KOPT-K1 (cell line): ENCODE measurements around the gene COL18A1.

Source experiments
- H3K27ac ChIP-seq: fragments of 200-600 bp; sonication (generic); 2 replicates; pipeline ENCODE4 v1.5.1; 2016; ENCODE audit warnings: antibody characterized with exemption, mild to moderate bottlenecking, low read depth, low read length; ENCODE audit not compliant: poor library complexity, severe bottlenecking
- H3K36me3 ChIP-seq: fragments of 200-600 bp; sonication (generic); 2 replicates; pipeline ENCODE4 v1.5.1; 2017; ENCODE audit warnings: antibody characterized with exemption, mild to moderate bottlenecking, low read length, moderate library complexity; ENCODE audit not compliant: insufficient read depth
- H3K9me3 ChIP-seq: fragments of 200-600 bp; sonication (generic); 2 replicates; pipeline ENCODE4 v1.5.1; 2017; ENCODE audit warnings: antibody characterized with exemption, low read length, mild to moderate bottlenecking; ENCODE audit not compliant: insufficient read depth, poor library complexity, severe bottlenecking

COL18A1 gene

DNA sequence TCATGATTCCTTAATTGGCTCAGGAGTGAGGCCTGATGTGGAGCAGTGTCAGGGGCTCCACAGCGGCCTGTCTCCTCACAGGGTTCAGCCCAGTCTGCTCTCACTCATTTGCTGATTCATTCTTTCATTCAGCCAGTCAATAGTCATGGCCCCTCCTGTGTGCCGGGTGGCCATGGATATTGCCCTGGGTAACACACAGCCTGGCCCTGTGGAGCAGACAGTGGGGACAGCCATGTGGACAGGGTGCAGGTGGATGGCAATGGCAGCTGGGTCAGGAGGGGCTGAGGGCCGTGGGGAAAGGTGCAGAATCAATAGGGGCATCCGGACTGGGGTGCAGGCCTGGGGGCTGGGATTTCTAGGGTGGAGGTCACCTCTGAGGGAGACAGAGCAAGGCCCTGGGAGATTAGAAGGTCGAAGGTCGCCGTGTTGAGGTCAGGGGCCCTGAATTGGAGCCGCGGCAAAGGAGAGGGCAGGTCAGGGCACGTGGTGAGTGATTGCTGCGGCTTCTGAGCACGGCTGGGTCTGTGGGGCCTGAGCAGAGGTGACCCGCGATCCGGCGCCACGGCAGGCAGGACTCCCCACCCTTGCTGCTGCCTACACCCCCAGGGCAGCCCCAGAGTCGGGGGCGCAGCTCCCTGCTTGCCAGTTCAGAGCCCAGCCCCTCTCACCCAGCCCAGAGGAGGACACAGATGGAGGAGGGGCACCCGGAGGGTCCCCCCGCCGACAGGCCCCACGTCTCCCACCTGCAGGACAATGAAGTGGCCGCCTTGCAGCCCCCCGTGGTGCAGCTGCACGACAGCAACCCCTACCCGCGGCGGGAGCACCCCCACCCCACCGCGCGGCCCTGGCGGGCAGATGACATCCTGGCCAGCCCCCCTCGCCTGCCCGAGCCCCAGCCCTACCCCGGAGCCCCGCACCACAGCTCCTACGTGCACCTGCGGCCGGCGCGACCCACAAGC is 103.9 kb downstream of the COL18A1 start:
- Histone ChIP-seq H3K9me3 (no peaks in the 10 kb centered on the region), H3K36me3 (peaks cover 16% of the 10 kb centered on the region; the same call in 1 of the 2 replicates), H3K27ac (no peak overlapping the region)

DNA sequence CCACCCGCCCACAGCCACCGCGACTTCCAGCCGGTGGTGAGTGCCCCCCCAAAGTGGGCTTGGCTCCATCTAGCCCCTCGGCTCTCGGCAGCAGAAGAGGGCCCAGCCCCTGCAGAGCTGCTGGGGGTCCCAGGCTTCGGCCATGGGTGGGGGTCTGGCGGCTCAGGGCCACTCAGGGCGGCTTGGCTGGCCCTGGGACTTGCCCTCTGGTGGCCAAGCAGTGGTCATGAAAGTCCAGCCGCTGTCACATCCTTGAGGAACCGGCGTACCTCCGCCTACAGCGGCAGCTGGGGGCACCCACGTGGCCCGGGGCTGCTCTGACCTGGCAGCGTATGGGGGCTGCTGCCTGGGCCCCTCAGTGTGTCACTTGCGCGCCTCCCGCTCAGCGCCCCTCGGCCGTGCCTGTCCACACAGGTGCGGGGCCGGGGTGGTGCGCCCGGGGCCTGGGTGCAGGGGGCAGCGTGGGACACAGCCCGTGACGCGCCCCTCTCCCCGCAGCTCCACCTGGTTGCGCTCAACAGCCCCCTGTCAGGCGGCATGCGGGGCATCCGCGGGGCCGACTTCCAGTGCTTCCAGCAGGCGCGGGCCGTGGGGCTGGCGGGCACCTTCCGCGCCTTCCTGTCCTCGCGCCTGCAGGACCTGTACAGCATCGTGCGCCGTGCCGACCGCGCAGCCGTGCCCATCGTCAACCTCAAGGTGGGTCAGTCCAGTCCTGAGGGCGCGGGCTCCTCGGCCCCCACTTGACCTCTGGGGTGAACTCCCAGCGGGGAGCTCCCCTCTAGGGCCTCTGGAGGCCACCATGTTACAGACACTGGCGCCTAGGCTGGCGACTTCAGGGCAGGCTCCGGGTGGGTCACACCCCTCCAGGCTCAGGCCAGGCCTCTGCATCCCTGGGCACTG is 104.9 kb downstream of the COL18A1 start:
- Histone ChIP-seq H3K36me3 (peaks cover 25% of the 10 kb centered on the region; the same call in 1 of the 2 replicates), H3K9me3 (no peaks in the 10 kb centered on the region), H3K27ac (no peak overlapping the region)

DNA sequence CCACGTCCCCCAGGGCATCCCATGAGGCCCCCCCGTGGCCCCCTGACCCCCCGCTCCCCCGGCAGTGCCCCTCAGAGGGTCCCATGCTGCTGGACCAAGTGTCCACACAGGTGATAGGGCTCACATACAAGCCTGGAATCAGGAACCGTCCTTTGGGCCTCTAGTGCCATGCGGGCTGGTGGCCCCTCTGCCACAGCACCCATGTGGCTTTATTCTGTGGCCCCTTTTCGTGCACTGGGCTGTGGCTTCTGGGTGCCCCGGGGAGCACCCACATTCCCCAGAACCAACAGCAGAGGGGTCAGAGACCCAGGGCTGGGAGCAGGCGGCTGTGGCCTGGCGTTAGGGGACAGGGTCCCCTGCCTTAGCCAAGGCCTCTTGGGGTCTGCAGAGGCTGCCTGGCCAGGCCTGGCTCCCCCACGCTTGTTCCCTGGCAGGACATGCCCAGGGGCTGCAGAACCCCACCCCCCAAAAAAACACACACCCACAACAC is 105.5 kb downstream of the COL18A1 start:
- Histone ChIP-seq H3K27ac (no peak overlapping the region), H3K36me3 (peaks cover 32% of the 10 kb centered on the region; the same call in 1 of the 2 replicates)

DNA sequence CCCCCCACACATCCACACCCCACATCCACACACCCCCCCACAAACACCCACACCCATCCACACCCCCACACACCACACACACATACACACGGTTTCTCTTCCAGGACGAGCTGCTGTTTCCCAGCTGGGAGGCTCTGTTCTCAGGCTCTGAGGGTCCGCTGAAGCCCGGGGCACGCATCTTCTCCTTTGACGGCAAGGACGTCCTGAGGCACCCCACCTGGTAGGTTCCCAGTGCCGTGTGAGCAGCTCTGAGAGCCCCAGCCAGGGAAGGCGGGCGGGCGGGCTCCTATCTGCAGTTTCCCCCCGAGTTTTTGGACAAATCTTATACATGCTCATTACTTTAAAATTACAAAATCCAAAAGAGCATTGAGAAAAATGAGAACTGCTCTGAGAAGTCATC is 106.0 kb downstream of the COL18A1 start:
- Histone ChIP-seq H3K9me3 (no peaks in the 10 kb centered on the region), H3K27ac (no peak overlapping the region), H3K36me3 (peaks cover 36% of the 10 kb centered on the region; the same call in 1 of the 2 replicates)

More for the DNA sequence above, 105.5 kb downstream of the COL18A1 start:
- H3K9me3 ChIP-seq, result no peaks in the 10 kb centered on the region

DNA sequence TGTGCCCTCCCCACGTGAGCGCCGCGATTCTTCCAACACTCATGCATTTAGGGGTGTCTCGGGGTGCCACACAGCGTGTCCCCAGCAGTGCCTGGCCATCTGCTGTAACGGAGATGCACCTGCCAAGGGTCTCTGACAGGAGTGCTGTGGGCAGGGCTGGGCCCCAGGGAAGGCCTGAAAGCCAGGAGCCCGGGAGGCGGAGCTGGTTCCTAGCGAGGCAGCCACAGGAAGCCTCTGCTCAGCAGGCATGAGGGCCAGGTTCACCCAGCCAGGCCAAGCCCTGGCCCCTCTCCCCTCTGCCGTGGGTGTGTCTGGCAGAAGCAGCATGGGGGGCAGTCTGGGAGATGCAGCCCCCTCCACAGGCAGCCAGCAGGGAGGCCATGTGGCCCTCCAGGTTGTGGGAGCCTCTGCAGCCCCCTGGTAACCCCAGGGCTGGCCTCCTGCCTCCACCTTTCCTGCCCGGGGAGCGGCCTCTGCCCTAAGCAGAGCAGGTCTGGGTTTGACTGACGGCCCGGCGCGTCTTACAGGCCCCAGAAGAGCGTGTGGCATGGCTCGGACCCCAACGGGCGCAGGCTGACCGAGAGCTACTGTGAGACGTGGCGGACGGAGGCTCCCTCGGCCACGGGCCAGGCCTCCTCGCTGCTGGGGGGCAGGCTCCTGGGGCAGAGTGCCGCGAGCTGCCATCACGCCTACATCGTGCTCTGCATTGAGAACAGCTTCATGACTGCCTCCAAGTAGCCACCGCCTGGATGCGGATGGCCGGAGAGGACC is 106.9 kb downstream of the COL18A1 start:
- Histone ChIP-seq H3K9me3 (no peaks in the 10 kb centered on the region), H3K27ac (no peak overlapping the region), H3K36me3 (peaks cover 45% of the 10 kb centered on the region; the same call in 1 of the 2 replicates)

DNA sequence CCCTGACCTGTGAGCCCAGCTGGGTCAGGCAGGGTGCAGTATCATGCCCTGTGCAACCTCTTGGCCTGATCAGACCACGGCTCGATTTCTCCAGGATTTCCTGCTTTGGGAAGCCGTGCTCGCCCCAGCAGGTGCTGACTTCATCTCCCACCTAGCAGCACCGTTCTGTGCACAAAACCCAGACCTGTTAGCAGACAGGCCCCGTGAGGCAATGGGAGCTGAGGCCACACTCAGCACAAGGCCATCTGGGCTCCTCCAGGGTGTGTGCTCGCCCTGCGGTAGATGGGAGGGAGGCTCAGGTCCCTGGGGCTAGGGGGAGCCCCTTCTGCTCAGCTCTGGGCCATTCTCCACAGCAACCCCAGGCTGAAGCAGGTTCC is 107.6 kb downstream of the COL18A1 start:
- Histone ChIP-seq H3K9me3 (no peaks in the 10 kb centered on the region), H3K27ac (no peak overlapping the region), H3K36me3 (peaks cover 51% of the 10 kb centered on the region)

DNA sequence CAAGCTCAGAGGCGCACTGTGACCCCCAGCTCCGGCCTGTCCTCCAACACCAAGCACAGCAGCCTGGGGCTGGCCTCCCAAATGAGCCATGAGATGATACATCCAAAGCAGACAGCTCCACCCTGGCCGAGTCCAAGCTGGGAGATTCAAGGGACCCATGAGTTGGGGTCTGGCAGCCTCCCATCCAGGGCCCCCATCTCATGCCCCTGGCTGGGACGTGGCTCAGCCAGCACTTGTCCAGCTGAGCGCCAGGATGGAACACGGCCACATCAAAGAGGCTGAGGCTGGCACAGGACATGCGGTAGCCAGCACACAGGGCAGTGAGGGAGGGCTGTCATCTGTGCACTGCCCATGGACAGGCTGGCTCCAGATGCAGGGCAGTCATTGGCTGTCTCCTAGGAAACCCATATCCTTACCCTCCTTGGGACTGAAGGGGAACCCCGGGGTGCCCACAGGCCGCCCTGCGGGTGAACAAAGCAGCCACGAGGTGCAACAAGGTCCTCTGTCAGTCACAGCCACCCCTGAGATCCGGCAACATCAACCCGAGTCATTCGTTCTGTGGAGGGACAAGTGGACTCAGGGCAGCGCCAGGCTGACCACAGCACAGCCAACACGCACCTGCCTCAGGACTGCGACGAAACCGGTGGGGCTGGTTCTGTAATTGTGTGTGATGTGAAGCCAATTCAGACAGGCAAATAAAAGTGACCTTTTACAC is 108.2 kb downstream of the COL18A1 start:
- H3K27ac ChIP-seq, result no peak overlapping the region
- peaks cover 56% of the 10 kb centered on the region for H3K36me3 ChIP-seq
- peaks cover 1% of the 10 kb centered on the region for H3K9me3 ChIP-seq

DNA sequence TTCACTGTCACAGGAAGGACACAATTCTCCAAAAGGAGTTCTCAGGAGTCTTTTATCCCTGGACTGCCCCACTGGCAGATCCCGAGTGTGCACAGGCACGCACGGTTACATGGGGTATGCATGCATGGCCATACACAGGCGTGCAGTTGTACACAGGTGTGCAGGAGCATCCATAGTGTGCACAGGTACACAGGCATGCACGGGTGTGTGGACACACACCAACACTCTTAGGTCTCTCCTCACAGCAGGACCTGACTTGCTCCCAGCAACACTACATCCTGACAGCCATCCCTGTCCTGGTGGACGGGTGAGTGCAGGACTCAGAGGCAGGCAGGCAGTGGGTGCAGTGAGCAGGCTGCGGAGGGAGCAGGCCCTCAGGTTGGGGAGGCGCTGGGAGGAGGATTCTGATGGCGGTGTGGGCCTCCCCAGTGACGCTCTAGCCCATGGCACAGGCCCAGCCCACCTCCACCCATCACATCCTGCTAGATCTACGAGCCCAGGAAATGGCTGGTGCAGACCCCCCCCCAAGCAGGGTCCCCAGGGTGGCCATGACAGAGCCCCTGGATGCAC is 108.9 kb downstream of the COL18A1 start:
- Histone ChIP-seq H3K9me3 (peaks cover 8% of the 10 kb centered on the region), H3K36me3 (peaks cover 63% of the 10 kb centered on the region), H3K27ac (no peak overlapping the region)

DNA sequence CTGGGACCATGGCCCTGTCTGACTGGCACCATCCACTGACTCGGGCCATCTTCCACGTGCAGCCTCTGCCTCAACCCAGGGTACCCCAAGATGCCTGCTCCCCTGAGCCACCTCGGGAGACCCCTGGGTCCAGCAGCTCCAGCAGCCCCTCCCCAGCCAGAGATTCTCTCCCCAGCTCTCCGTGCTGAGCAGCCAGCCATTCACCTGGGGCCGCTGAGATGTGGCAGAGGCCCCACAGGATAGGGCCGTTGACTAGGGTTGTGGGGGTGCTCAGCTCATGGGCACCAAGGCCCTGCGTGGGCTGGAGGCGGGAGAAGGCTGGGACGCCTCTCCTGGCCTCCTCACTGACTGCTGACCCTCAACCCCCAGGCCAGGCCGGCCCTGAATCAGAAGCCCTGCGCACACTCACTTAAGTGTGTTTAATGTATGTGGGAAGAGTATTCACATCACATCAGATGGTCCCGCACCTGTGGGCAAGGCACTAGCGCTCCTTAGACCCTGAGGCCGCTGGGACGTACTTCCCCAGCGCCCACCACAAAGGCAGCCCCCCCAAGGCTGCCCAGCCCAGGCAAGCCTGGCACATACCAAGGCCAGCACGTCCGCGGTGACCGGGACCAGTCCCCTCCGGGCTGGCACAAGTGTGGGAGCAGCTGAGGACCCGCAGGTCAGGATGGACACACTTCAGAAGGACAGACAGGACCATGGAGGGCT is 109.5 kb downstream of the COL18A1 start:
- Histone ChIP-seq H3K36me3 (peaks cover 69% of the 10 kb centered on the region), H3K9me3 (peaks cover 14% of the 10 kb centered on the region), H3K27ac (no peak overlapping the region)

DNA sequence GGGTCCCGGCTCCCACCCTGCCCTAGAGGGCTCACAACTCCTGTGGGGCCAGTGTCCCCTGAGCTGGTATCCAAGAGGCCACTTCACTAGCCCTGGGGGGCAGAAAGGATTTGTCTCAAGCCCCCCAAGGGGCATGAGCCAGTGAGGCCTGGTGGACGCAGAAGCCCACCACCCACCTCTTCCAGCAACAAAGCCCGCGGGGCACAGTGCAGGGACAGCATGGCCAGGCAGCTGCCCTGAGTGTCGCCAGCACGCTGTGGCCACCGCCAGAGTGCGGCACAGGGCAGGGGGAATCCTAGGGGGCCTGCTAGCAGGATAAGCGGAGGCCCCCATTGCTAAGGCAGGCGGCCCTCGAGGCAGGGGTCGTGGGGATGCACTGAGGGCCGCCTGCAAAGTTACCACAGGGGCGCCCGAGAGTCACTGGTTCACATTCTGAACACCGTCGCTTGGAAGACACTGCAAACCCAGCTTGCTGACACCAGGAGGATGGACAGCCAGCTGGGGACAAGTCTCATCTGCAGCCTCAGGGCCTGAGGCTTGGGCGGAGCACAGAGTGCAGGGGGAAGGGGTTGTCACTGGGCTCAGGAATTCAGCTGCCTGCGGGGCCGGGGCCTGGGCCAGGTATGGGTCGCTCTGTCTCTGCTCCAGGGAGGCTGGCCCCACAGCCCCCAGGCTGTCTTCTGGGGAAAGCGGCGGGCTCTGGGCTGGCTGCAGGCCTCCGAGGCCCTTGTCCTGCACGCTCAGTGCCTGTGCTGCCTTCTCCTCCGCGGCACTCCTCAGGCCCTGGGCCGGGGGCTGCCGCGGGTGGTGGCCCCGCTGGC is 110.5 kb downstream of the COL18A1 start:
- peaks cover 79% of the 10 kb centered on the region for H3K36me3 ChIP-seq
- H3K9me3 ChIP-seq, result peaks cover 24% of the 10 kb centered on the region
- H3K27ac ChIP-seq, result no peak overlapping the region

DNA sequence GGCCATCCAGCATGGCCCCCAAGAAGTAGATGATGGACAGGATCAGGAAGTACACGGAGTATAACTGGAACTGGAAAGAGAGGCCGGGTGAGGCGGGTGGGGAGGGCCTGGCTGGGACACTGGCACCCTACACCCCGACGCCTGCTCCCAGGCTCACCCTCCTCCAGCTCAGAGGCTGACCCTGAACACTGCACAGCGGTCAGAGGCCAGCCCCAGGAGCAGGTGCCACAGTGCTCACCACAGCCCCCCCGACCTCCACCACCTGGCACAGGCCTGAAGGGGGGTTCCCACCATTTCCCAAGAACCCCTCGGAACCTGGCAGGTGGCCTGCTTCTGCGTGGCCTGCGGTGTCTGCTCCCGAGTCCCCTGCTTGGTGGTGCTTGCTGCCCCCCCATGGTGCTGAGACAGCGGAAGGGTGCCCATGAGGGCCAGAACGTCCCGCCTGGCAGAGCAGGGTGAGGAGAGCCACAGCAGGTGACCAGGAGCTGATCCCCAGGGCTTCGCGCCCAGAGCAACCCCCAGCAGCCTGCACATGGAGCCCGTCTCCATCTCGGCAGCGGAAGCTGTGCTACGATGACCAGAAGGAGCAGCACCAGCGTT is 111.2 kb downstream of the COL18A1 start:
- H3K36me3 ChIP-seq, result peaks cover 86% of the 10 kb centered on the region
- H3K27ac ChIP-seq, result no peak overlapping the region
- peaks cover 31% of the 10 kb centered on the region for H3K9me3 ChIP-seq

DNA sequence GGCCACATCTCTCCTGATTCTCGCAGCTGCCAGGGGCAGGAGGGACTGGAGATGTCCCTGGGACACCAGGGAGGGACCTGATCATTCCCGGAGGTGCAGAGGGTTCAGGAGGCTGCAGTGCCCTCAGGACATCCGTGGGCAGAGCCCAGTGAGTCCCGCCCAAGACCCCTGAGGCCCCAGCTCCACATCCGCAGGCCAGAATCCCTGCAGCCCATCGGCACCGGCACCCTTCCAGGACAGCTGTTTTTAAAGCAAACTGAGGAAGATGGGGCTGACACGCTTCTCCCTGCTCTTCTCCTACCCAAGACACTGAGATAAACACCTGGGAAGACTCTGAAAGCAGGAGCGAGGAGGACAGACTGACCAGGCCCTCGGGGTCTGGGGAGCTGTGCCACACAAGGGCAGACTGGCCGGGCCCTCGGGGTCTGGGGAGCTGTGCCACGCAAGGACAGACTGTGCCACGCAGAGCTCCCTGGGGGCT is 111.7 kb downstream of the COL18A1 start:
- no peak overlapping the region for H3K27ac ChIP-seq
- peaks cover 92% of the 10 kb centered on the region for H3K36me3 ChIP-seq
- peaks cover 37% of the 10 kb centered on the region for H3K9me3 ChIP-seq
